HTERT RPE-1 (cell line): ENCODE data around the gene TP53I13.
"Not testable (repeated sequence)": the region's sequence is repeated elsewhere in the genome, so short reads cannot be mapped to it uniquely, and the experiment has no call there.

Experiments used
- in situ Hi-C: fragments of 300-500 bp; cut with MboI; formaldehyde crosslinking; loops from 4 replicates; pipeline ENCODE4 v1.14.3; 2020; ENCODE audit warnings: low sequenced_read_pairs

The TP53I13 gene, protein sequence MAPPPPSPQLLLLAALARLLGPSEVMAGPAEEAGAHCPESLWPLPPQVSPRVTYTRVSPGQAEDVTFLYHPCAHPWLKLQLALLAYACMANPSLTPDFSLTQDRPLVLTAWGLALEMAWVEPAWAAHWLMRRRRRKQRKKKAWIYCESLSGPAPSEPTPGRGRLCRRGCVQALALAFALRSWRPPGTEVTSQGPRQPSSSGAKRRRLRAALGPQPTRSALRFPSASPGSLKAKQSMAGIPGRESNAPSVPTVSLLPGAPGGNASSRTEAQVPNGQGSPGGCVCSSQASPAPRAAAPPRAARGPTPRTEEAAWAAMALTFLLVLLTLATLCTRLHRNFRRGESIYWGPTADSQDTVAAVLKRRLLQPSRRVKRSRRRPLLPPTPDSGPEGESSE

DNA sequence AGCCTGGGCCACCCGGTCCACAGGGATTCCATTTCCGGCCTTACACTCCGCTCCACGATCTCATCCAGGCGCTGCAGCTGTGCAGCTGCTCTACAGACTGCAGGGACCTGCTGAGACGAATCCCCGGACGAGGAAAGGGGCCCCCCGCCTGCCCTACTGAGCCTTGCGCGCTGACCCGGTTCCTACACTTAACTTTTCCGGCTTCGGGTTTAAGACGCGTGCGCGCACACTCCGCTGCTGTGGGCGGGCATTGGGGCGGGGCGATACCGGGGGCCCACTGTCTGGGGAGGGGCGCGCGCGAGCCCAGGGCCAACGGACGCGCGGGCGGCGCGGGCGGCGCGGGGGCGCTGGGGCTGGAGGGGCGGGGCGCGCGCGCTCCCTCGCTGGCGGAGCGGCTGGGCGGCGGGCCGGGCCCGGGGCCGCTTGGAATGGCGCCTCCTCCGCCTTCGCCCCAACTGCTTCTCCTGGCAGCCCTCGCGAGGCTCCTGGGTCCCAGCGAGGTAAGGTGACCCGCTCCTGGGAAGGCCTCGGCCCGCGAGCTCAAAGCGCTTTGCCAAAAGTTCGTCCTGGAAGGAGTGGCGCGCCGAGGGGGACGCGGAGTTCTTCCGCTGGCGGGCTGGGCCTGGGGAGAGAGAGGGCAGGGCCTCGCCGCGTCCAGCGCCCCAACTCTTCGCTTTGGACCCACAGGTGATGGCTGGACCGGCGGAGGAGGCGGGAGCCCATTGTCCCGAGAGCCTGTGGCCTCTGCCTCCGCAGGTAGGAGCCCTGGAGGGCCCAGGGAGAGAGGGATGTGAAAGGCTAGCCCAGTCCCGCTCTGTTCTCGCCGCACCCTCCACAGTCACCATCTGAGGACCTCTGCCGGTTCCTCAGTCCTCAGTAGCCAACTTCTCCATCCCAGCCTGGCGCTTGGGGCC, at the start of gene TP53I13:
TSS of gene TP53I13 (plus strand) at position 371 of the 914 bp plus-strand sequence. CDS start at position 429, 58 bp downstream.
- in situ Hi-C loops = no loop called here

DNA sequence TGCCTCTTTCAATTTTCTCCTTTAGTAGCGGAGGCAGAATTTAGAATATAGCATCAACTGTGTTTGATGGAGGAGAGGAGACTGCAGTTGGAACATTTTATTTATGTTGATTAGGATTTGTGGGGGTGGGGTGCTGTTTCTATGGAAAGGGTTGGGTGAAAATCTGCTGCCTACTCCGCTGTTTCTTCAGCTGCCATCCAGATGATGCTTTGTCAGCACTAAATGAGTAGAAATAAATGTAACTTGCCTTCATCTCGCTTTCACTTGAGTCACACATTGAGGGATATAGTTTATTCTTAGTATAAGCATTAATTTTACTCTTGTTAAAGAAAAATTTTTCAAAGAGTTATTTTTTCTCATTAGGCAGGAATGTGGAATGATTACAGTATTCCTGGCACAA, 43.8 kb upstream of the TP53I13 start:
- in situ Hi-C loops = no loop called here

DNA sequence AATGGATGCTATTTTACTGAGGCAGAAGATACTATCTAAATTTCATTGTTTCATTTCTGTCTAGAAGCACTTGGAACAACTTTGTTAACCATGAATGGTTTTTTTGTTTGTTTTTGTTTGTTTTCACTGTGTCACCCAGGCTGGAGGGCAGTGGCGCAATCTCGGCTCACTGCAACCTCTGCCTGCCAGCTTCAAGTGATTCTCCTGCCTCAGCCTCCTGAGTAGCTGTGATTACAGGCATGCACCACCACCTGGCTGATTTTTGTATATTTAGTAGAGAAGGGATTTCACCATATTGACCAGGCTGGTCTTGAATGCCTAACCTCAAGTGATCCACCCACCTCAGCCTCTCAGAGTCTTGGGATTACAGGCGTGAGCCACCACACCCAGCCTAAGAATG, 42.2 kb upstream of the TP53I13 start:
- in situ Hi-C loops = no loop called here

DNA sequence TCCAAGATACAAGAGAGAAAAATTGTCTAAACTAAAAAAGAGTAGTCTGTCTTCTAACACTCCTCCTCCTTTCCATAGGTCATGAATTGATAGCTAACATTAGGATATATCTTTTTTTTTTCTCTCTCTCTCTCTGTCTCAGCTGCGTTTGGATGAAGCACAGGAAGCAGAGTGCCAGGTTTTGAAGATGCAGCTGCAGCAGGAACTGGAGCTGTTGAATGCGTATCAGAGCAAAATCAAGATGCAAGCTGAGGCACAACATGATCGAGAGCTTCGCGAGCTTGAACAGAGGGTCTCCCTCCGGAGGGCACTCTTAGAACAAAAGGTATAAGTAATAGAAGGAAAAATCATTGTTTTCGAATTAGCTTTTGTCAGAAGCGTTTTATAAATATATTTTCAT, 34.5 kb upstream of the TP53I13 start:
- in situ Hi-C loops = no loop called here

DNA sequence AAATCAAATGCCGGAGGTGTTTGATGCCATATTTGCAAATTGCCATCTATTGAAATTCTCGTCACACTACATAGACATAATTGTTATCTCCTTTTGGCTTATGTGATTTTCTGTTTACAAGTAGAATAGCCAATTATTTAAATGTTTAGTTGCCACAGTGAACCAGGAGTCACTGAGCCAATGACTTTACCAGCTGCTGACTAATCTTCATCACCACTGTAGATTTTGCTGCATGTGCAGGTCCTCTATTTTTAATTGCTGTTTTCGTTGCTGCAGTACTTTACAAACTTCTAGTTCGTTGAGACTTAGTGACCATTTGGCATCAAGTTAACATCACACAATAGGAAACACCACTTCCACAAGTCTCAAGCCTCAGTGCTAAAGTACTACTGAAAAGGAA, 24.4 kb upstream of the TP53I13 start:
- in situ Hi-C loops = no loop called here

DNA sequence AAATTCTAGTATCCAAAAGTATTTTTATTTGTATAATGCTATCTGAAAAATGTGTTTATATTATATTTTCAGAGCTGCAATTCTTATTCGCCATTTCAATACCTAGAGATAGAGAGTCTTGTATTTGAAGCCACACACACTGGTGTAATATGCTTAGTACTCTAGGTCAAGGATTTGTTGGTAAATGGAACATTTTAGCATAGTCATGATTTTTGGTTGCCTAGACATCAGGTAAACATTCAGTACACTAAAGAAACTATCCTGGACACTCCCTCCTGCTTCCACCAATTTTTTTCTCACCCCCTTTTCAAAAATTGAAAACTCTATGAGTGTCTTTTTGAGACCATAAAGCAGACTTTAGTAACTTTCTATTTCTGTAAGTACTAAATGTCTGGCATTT, 22.4 kb upstream of the TP53I13 start:
- in situ Hi-C loops = no loop called here

DNA sequence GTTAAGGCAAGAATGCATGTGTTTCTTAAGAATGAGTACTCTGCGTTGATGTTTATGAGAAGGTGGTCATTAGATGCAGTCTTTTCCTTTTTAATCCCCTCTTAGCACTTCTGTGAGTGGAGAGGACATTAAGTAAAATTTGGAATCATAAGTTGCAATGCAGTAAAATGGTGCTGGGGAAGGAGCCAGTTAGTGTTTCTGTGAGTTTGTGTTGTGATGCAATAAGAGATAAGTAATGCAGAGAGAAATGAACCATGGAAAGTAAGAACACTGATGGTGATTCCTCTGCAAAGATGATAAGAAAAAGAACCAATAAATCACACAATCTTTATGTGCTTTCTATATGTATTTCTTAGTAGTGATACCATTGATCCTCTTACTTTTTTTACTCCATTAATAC, 21.7 kb upstream of the TP53I13 start:
- in situ Hi-C loops = no loop called here

DNA sequence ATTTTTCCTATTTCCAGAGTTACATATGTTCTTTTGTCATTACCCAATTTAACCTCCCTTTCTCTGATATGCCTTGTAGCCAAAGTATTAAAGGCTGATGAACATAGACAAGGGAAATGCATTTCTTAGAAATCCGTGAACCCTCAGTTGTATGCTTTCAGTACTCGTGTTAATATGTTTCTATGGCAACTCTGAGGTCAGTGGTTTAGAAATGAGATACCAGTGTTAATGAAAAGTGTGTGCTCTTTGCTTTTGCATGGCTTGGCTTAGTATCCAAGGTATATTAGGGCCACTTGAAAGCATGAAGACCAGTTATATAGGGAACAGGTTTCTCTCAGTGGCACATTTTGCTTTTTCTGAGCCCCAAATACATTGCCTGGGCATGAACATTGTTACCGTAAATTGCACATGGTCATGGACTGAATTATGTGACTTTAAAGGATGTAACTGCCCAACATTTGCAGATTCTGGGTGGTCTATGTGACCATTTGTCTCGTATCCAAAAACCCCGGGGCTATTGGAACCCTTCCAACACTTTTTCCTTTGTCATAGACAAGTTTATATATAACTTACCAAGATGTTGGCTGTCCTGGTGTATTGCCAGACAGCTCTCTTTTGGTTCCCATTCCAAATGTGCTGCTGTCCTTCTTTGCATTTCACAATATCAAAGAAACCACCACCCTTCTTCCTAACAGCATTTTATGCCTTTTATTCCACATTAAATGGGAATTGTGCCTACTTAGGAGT, 19.2 kb upstream of the TP53I13 start:
- in situ Hi-C loops = no loop called here

DNA sequence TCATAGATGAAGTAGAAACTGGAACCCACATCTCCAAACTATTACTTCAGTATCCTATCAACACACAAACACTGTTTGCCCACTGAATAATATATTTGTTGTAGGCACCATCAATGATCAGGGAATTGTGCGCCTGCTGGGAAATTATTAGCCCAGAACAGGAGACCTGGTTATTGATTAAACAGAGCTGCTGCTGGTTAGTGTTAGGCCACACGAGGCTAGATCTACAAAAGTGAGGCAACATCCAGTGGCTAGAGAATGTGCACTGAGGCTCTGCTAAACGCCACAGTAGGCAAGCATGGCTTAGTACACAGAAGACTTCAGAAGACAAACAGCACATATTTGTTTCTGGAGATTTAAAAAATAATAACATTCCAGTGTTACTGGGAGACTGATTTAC, 12.7 kb upstream of the TP53I13 start:
- in situ Hi-C loops = no loop called here

DNA sequence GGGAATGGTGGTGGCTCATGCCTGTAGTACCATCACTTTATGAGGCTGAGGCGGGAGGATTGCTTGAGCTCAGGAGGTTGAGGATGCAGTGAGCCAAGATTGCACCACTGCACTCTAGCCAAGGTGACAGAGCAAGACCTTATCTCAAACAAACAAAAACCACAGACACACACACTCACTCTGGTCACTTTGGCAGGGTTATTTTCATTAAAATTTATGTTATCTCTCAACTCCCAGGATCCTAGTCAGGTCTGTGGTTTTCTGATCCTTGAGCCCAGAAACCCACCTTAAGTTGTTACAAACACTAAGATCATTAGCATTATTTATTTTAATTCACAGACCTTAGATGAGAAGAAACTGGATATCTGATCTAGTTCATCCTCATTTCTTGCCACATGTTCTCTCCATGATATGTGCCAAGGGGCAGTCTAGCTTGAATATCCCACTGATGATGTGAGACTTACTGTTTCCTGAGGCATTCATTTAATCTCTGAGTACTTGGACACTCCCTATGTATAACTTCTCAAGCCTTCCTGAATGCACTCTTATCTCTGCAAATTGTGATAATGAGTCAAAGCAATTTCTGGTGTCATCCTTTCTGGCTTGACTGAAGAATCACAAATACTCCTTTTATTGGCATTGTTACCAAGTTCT, 11.3 kb upstream of the TP53I13 start:
- in situ Hi-C loops = no loop called here

DNA sequence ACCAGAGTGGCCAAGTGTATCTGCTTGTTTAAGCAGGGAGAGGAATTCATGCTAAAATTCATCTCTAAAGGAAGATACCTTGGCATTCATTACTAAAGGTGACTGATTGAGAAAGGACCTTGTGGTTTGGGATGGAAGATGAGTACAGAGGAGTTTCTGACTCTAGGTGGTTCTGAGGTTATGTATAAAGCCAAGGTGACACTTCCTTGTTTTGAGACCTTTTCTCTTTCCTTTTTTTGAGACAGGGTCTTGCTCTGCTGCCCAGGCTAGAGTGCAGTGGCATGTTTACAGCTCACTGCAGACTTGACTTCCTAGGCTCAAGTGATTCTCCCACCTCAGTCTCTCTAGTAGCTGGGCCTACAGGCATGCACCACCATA, 10.8 kb upstream of the TP53I13 start:
- in situ Hi-C loops = no loop called here

DNA sequence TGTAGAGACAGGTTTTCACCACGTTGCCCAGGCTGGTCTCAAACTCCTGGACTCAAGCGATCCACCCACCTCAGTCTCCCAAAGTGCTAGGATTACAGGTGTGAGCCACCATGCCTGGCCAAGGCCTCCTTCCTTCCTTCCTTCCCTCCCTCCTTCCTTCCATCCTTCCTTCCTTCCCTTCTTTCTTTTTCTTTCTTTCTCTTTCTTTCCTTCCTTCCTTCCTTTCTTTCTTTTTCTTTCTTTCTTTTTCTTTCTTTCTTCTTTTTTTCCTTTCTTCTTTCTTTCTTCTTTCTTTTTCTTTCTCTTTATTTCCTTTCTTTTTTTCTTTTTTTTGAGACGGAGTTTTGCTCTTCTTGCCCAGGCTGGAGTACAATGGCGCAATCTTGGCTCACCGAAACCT, 10.4 kb upstream of the TP53I13 start:
- in situ Hi-C loops = not testable (repeated sequence)

DNA sequence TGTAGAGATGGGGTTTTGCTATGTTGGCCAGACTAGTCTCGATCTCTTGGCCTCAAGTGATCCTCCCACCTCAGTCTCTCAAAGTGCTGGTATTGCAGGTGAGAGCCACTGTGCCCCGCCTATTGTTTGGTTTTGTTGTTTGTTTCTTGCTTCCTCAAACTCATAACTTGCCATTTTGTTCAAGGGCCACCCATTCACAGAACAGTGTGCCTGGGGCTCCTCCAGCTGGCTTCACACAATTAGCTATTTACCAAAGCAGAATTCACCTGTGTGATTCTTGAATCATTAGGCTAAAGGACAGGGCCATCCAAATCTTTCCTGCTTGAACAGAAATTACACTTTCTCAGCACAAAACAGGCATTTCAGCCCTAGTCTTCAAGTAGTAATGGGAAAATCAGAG, 8.9 kb upstream of the TP53I13 start:
- in situ Hi-C loops = no loop called here

DNA sequence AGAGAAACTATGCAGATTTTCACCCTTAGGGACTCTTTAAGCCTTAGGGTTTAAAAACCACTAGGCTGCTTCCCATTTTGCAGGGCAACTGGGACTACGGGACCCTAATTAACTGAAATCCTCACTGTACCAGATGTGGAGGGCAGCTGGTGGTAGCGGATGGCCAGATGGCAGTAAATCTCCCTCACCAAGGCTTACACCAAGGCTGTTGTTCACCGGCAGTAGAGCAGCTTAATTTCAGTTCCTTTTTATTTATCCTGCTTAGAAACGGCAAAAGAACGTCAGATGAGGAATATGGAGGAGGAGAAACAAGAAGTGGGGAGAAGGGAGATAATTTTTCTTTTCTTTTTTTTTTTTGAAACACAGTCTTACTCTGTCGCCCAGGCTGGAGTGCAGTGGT, 8.2 kb upstream of the TP53I13 start:
- in situ Hi-C loops = no loop called here

DNA sequence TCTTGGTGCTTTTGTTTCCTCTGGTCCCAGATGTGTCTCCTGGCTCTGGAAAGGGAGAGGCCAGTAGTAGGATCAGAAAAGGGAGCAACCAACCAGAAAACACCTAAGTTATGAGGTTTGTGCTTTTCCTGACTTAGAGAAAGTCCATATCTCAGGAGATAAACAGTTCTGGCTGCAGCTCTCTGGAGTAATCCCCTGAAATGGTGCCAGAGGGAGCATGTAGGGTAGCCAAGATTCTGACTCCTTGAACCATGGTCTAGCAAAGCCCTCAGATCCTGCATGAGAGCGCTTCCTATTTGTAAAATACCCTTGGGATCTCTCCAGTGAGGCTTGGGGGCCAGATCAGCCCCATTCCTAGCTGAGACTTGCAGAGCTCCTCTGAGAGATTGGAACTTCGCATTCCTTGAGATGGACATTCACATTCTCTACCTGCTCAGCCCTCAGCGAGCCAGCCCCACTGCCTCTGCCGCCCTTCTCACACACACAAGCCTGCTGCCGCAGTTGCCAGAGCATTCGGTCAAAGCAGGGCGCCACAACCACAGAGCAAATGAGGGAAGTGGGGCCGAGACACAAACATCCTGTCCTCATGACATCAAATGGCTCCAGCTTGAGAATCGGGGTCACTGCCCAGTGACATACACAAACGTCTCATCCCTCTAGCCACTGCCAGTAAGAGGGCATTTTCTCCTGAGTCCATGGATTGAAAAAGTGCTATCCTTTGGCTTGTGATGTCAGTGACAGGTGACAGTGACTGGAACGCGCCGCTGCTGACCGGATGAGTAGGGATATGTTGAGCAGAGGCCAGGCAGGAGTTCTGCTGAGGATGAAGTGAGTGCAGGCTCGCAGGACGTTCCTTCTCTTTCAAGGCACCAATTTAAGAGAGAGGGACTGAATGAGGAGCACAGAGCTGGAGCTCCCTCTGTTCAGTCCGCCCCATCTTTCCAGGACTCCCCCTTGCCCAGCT, 6.7 kb upstream of the TP53I13 start:
- in situ Hi-C loops = no loop called here

DNA sequence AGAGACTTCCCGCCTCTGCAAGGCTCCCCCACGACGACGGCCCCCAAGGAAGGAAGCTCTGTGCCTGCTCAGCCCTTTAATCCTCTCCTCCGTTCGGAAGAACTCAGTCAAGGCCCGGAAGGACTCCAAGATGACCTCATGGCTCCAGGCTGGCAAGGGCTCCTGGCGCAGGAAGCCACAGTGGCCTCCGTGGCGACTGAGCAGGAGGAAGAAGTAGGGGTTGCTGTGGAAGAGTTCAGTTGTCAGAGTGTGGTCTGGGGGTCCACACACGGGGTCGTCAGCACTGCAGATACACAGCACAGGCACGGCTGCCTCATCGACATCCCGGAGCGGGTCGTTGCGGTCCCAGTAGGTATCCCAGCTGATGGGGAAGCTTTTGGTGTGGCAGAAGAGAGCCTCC, 5.9 kb upstream of the TP53I13 start:
- in situ Hi-C loops = no loop called here

DNA sequence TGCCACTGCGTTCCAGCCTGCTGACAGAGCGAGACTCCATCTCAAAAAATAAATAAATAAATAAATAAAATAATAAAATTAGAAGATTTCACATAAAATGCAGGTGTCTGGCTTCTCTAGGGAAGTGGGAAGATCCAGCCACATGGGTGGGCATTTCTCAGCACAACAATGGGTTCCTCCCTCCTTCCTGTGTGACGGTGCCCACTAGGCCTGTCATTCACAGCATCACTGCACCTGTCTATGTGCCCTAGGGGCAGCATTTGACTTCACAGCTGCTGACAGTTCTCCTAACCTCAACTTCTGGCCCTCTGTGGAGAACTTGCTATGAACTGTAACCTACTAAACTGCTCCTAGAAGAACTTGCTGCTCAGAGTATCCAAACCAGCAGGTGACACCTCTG, 4.7 kb upstream of the TP53I13 start:
- in situ Hi-C loops = no loop called here

DNA sequence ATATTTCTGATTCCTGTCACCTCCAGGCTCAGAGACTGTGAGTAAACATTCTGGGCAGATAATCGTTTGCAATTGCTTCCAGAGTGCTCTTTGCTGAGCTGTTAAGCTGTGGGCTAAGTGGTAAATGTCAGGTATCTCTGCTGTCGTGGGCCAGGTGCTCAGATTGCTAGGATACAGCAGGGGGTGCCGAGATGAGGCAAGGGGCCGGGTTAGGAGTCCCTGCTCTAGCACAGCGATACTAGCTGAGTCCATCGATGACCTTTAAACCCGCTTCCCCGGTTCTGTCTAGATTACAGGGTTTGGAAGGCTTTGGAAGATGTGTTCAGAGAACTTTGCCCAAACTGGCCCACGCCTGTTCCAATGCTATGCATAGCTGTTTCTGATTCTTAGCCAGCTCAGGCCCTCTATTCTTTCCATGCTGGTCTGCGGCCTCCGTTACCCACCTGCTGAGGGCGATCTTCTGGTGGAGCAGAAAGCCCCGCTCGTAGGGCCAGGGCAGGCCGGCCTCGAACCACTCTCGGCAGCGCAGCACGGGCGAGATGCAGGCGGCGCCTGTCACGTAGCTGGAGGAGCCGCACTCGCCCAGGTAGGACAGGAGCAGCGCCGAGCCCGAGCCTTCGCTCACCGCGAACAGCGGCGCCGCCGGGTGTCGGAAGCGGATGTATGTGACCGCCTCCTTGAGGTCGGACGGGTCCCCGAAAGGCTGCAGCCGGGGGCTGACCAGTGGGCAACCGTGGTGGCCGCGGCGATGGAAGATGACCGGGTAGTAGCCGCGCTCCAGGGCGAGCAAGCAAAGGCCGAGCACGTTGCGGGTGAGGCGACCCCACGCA, 2.6 kb upstream of the TP53I13 start:
- in situ Hi-C loops = no loop called here
